Tibial nerve (tissue), 4 donors: ENCODE data around the gene FBXL17. TPM values are rescaled to one million over a fixed set of nuclear protein-coding genes. Genes with fewer than 3 reads are reported as not detected.

Experiments used
- DNase-seq, 2 donors: peaks; one replicate each; pipeline ENCODE4 v3.0.0-alpha.2; 2019; ENCODE audit warnings: low spot score in 2 of 2
- H3K27ac ChIP-seq, 4 donors: fragments of 200-600 bp; sonication (generic) in 3 of 4; one replicate each; pipeline ENCODE4 v1.5.1; 2017 to 2019; ENCODE audit warnings: mild to moderate bottlenecking in 1 of 4
- H3K27me3 ChIP-seq, 2 donors: fragments of 200-600 bp; sonication (generic) in 1 of 2; one replicate each; pipeline versions ENCODE4 v1.5.1 to v1.6.0; 2017 to 2019
- H3K36me3 ChIP-seq, 3 donors: fragments of 200-600 bp; sonication (generic); one replicate each; pipeline ENCODE4 v1.5.1; 2018 to 2019
- H3K4me1 ChIP-seq, 4 donors: fragments of 200-600 bp; sonication (generic) in 3 of 4; one replicate each; pipeline ENCODE4 v1.5.1; 2017 to 2019
- H3K4me3 ChIP-seq, 4 donors: fragments of 200-600 bp; sonication (generic) in 3 of 4; one replicate each; pipeline ENCODE4 v1.5.1; 2017 to 2019; ENCODE audit warnings: mild to moderate bottlenecking in 1 of 4, moderate library complexity in 1 of 4
- H3K9me3 ChIP-seq, 4 donors: fragments of 200-600 bp; sonication (generic) in 3 of 4; one replicate each; pipeline ENCODE4 v1.5.1; 2017 to 2019
- EP300 ChIP-seq, 2 donors: sonication (generic); formaldehyde crosslinking; IDR thresholded peaks; one replicate each; pipeline ENCODE4 v1.6.1; 2017; ENCODE audit warnings: antibody characterized with exemption in 2 of 2, mild to moderate bottlenecking in 1 of 2
- POLR2A ChIP-seq, 2 donors: fragments of 450-650 bp; IDR thresholded peaks; one replicate each; pipeline ENCODE4 v1.6.1; 2017; ENCODE audit warnings: antibody characterized with exemption in 2 of 2, mild to moderate bottlenecking in 2 of 2, moderate library complexity in 2 of 2
- WGBS, 2 donors: methylation state at CpG; one replicate each; pipeline ENCODE4 v1.1.5; 2018; 5-methylcytosine and 5-hydroxymethylcytosine counted together
- total RNA-seq, 4 donors: library from RNA; depleted of rRNA; stranded (reverse); fragments of >200 nt; gene quantifications; one replicate each; pipeline ENCODE4 v1.1.0, GENCODE V29; 2016
- TF ChIP-seq, protein P1 (sequence below), 5 experiments: fragments of 200-600 bp in 3 of 5; fragments of 450-650 bp in 2 of 5; sonication (generic) in 3 of 5; IDR thresholded peaks; one replicate each; pipeline ENCODE4 v1.5.1; 2016 to 2019; ENCODE audit warnings: antibody characterized with exemption in 5 of 5, mild to moderate bottlenecking in 3 of 5, moderate library complexity in 2 of 5

Gene FBXL17
- total RNA-seq, 4 donors from 2014 or later = 16.5 to 19.0 (median 17.6) TPM

GRCh38 chr5:108143581-108143980, 238.3 kb downstream of the FBXL17 start:
- no peak for DNase-seq
- H3K9me3 ChIP-seq = no peaks in the 10 kb centered on the region
- TF ChIP-seq, protein P1, sequence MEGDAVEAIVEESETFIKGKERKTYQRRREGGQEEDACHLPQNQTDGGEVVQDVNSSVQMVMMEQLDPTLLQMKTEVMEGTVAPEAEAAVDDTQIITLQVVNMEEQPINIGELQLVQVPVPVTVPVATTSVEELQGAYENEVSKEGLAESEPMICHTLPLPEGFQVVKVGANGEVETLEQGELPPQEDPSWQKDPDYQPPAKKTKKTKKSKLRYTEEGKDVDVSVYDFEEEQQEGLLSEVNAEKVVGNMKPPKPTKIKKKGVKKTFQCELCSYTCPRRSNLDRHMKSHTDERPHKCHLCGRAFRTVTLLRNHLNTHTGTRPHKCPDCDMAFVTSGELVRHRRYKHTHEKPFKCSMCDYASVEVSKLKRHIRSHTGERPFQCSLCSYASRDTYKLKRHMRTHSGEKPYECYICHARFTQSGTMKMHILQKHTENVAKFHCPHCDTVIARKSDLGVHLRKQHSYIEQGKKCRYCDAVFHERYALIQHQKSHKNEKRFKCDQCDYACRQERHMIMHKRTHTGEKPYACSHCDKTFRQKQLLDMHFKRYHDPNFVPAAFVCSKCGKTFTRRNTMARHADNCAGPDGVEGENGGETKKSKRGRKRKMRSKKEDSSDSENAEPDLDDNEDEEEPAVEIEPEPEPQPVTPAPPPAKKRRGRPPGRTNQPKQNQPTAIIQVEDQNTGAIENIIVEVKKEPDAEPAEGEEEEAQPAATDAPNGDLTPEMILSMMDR (IDR thresholded peaks at IDR 0.05) = no peak
- TF ChIP-seq EP300 (IDR thresholded peaks at IDR 0.05) = no peak
- TF ChIP-seq POLR2A (IDR thresholded peaks at IDR 0.05) = no peak
- H3K4me1 ChIP-seq = peaks cover 0 to 7% (median 0%) of the 10 kb centered on the region in 4 donors
- no peaks in the 10 kb centered on the region for H3K27me3 ChIP-seq
- H3K36me3 ChIP-seq = peaks cover 0 to 9% (median 0%) of the 10 kb centered on the region in 3 donors
- H3K4me3 ChIP-seq = no peak overlapping the region
- no peak overlapping the region for H3K27ac ChIP-seq

GRCh38 chr5:108141676-108142075, 240.2 kb downstream of the FBXL17 start:
- no peaks in the 10 kb centered on the region for H3K27me3 ChIP-seq
- TF ChIP-seq POLR2A (IDR thresholded peaks at IDR 0.05) (no peak), EP300 (IDR thresholded peaks at IDR 0.05) (no peak)
- TF ChIP-seq, protein P1 (IDR thresholded peaks at IDR 0.05) = no peak
- DNase-seq = no peak
- H3K4me3 ChIP-seq = no peak overlapping the region
- no peaks in the 10 kb centered on the region for H3K9me3 ChIP-seq
- WGBS, 2 donors = 89 to 95% methylated on average over 2 of the region's 2 CpGs
- H3K4me1 ChIP-seq = peaks cover 0 to 7% (median 0%) of the 10 kb centered on the region in 4 donors
- peaks cover 0 to 2% (median 0%) of the 10 kb centered on the region in 3 donors for H3K36me3 ChIP-seq
- H3K27ac ChIP-seq = no peak overlapping the region

DNA sequence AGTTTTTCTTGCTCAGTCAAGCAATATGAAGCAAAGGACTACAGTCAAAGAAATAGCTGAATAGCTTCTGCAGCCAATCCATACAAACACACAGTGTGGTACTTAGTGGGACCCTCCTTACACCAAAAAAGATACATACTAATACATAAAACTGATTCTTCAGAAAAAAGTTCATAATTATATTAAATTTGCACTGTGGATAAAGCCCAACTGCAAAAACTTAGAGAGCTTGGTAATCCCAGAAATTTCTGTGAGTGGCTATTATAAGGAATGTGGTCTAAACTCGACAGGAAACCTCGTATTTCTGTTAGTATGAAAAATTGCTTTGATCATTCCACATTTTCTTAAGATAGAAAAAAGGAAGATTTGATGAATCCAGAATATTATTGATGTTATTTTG, 245.4 kb downstream of the FBXL17 start:
- WGBS, 2 donors = 43 to 44% methylated on average over 2 of the region's 2 CpGs
- Histone ChIP-seq H3K9me3 (no peaks in the 10 kb centered on the region), H3K4me3 (no peak overlapping the region), H3K27me3 (no peaks in the 10 kb centered on the region), H3K36me3 (no peaks in the 10 kb centered on the region), H3K4me1 (peaks cover 0 to 7% (median 0%) of the 10 kb centered on the region in 4 donors), H3K27ac (no peak overlapping the region)
- no peak for DNase-seq
- TF ChIP-seq, protein P1 (IDR thresholded peaks at IDR 0.05) = no peak
- TF ChIP-seq EP300 (IDR thresholded peaks at IDR 0.05) = no peak
- no peak for TF ChIP-seq POLR2A (IDR thresholded peaks at IDR 0.05)

DNA sequence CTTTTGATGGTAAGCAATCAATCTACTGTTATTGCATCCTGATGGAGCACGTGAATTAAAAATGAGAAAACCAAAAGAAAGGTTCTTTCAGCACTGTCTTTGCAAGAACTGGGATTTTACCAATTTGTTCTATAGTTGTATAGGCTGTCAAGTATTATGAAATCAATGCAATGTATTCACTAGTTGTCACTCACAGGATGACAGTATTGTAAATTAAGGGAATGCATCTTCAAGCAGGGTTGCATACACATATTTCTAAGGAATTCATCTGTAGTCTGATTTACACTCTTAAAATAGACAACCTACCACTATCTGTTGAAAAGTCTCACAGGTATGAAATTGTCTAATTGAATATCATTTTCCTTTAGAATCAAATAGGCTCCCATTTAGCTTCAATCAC, 252.8 kb downstream of the FBXL17 start:
- H3K27me3 ChIP-seq = no peaks in the 10 kb centered on the region
- DNase-seq = no peak
- H3K4me3 ChIP-seq = no peak overlapping the region
- H3K4me1 ChIP-seq = no peaks in the 10 kb centered on the region
- no peak overlapping the region for H3K27ac ChIP-seq
- no peak for TF ChIP-seq EP300 (IDR thresholded peaks at IDR 0.05)
- TF ChIP-seq, protein P1 (IDR thresholded peaks at IDR 0.05) = no peak
- no peak for TF ChIP-seq POLR2A (IDR thresholded peaks at IDR 0.05)
- WGBS, 2 donors = 93 to 100% methylated on average over 1 of the region's 1 CpG
- H3K9me3 ChIP-seq = no peaks in the 10 kb centered on the region
- no peaks in the 10 kb centered on the region for H3K36me3 ChIP-seq

DNA sequence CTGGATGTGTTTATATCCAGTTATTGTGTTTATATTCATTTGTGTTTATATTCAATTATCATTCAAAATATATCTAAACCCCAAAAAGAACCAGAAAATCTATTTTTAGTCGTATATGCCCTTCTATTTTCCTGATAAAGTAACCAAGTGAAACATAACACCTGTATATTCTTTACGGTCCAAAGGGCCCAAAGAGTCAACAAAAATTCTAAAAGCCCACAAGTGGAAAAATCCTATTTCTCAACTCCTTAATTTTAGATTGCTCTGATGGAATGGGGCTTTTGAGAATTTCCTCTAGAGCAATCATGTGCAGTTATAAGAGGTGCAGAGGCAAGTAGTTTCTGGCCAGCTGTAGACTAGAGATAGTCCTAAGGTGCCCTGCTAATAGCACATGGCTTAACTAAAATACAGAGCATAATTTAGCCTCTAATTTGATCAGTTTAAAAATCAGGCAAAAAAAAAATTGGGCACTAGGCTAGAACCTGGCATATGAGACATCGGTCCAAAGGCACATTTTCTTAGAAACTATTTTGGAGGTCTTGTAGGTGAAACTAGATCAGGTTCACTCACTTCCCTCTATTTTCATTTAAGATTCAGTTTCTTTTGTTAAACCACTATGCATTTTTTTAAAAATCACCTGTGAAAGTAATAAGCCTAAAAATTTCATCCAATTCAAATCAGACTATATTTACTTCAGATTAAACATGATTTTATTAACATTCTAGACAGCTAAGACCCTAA, 256.0 kb downstream of the FBXL17 start:
- H3K27me3 ChIP-seq = no peaks in the 10 kb centered on the region
- 95 to 96% methylated on average over 3 of the region's 3 CpGs for WGBS, 2 donors

More for the DNA sequence above, 256.0 kb downstream of the FBXL17 start:
- no peak for DNase-seq
- TF ChIP-seq, protein P1 (IDR thresholded peaks at IDR 0.05) = no peak
- TF ChIP-seq POLR2A (IDR thresholded peaks at IDR 0.05) (no peak), EP300 (IDR thresholded peaks at IDR 0.05) (no peak)
- Histone ChIP-seq H3K36me3 (no peaks in the 10 kb centered on the region), H3K4me1 (peaks cover 0 to 9% (median 0%) of the 10 kb centered on the region in 4 donors), H3K27ac (no peak overlapping the region), H3K9me3 (no peaks in the 10 kb centered on the region), H3K4me3 (no peak overlapping the region)
